HG03103 (cell line): ENCODE data around the gene DCUN1D2.

Source experiments
- ATAC-seq: cut with Tn5 transposase; IDR thresholded peaks from one replicate; pipeline ENCODE4 v1.9.1; 2021; ENCODE audit warnings: low read depth; ENCODE audit not compliant: unreplicated experiment

Gene DCUN1D2

GRCh38 chr13:113413898-113414282, 76.6 kb downstream of the DCUN1D2 start:
- ATAC-seq, result no peak

GRCh38 chr13:113413178-113413897, 77.2 kb downstream of the DCUN1D2 start:
- no peak for ATAC-seq

GRCh38 chr13:113412440-113412839, 78.1 kb downstream of the DCUN1D2 start:
- ATAC-seq, result no peak

GRCh38 chr13:113411216-113412023, 79.1 kb downstream of the DCUN1D2 start:
- ATAC-seq, result no peak

- ATAC-seq, result no peak
These were observed 79.9 kb downstream of the DCUN1D2 start for GRCh38 chr13:113410472-113411201.

GRCh38 chr13:113408562-113408961, 81.9 kb downstream of the DCUN1D2 start:
- ATAC-seq, result no peak

GRCh38 chr13:113407531-113408393, 82.7 kb downstream of the DCUN1D2 start:
- no peak for ATAC-seq

- ATAC-seq, result no peak
These were observed 83.4 kb downstream of the DCUN1D2 start for GRCh38 chr13:113407103-113407530.

GRCh38 chr13:113406321-113407102, 84.0 kb downstream of the DCUN1D2 start:
- ATAC-seq, result no peak
